ENCODE results near the gene FSTL4.

- no peak for TF ChIP-seq BHLHE40 (IDR thresholded peaks at IDR 0.05; ENCODE audit: low read depth, low read length)
- TF ChIP-seq MXI1 (IDR thresholded peaks at IDR 0.05; ENCODE audit: borderline replicate concordance, low read depth, low read length) = no peak
Measured at GRCh38 chr5:133397348-133397747, 215.0 kb downstream of the FSTL4 start.

Data from IMR-90 (cell line).